ENCODE measurements around the gene KRTAP10-7. TPM values are rescaled to one million over a fixed set of nuclear protein-coding genes. Genes with fewer than 3 reads are reported as not detected.

The KRTAP10-7 gene
- total and polyA plus RNA-seq, 4 experiments from 2014 or later: not detected

DNA sequence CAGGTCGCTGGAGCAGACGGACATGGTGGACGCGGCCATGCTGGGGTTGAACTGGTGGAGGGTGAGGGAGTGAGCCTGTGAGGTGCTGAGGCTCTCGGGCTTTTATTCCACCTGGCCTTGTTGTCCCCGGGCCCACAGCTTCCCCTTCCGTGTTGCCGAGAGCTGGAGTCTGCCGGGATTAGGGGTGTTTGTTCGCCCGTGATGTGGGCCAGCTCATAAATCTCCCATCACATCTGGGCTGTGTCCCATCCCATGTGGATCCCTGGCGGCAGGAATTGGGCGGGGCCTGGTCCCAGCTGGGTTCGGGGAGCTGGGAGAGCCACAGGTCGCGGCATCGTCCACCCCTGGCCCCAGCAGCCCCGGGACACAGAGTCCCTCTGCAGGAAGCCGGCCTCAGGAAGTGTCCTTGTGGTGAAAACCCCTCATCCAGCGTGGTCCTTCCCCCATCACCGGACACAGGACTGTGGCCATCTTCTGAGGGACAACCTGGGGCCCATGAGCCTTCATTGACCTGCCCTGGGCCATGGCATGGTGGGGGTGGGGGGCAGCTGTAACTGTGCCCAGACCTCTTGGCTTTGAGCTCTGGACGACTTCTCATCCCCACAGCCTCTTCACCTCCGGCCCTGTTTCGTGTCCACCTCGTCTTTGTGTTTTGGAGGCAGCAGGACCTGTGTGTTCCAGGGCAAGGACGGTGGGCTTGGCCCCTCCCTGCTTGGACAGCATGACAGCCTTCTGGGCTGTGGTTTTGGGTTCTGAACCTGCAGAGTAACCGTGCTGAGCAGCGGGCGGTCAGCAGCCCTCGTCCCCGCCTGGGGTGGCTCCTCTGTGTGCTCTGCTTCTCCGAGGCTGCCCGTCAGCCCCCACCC lies 7.7 kb upstream of the KRTAP10-7 start, which contains the start of gene KRTAP10-6:
KRTAP10-6 (minus strand) TSS at position 60 of the 866 bp plus-strand sequence; CDS start at position 39, 21 bp downstream.
- Histone ChIP-seq H3K36me3 (ENCODE audit: insufficient read depth, low read length) (no peaks in the 10 kb centered on the region), H3K4me1 (ENCODE audit: insufficient read depth, low read length) (no peaks in the 10 kb centered on the region), H3K27ac (ENCODE audit: low read depth, low read length) (no peak within 1 kb of the TSS), H3K27me3 (ENCODE audit: insufficient read depth, low read length) (no peaks in the 10 kb centered on the region), H3K4me3 (ENCODE audit: low read length in 2 of 2) (no peak within 1 kb of the TSS), H3K9me3 (ENCODE audit: control insufficient read depth in 1 of 2, low read length in 2 of 2) (no peaks in the 10 kb centered on the region)
- ChIA-PET POLR2A (ENCODE audit: partially characterized antibody) (no interaction called here), CTCF (ENCODE audit: partially characterized antibody) (no interaction called here)
- H3K36me3 Mint-ChIP-seq: no peaks in the 10 kb centered on the region
- no peaks in the 10 kb centered on the region for H3K9me3 Mint-ChIP-seq
- peaks cover 0 to 8% (median 3%) of the 10 kb centered on the region in 4 donors for H3K4me1 Mint-ChIP-seq
- H3K4me3 Mint-ChIP-seq: no peak within 1 kb of the TSS
- intact Hi-C loops (cut with micrococcal nuclease): no loop called here
- DNase-seq: no peak
- peaks cover 0 to 9% of the 10 kb centered on the region in 2 donors for H3K27me3 Mint-ChIP-seq
- peak within 1 kb of the TSS in 2 of 7 donors; percentile 24 to 25 for H3K27ac Mint-ChIP-seq

DNA sequence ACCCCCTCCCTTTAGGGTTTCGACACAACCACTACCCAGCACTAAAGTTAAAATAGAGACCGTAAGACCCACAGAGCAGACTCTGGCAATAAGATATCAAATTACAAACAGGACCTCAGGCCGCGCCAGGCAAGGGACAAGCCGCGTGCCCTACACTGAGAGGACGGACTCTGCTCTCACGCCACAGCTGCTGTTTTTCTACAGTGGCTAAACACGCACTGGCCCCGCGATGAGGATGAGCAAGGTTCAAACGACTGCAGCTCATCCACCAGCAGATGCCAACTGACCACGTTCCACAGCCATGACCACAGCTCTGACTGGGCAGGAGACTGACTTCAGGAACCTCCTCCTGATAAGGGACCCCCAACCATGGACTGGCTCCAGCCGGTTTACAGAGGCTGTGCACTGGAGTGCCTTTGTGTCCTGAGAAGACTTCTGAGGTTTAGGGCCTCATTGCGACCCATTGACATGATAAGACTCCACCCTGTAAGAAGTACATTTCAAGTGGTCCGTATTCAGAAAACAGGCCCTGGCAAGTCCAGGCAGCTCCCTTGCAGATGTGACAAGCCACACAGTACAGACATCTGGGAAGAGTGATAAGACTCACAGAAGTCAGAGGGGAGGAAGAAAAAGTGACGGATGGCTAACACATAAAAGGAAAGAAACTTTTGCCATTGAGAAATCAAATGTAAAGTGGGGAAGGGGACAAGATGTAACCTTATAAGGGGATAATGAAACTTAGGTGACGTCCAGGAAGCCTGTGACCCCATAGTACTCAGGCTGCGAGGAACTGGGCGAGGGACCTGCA lies 6.6 kb upstream of the KRTAP10-7 start:
- no peak overlapping the region for H3K4me3 ChIP-seq (ENCODE audit: low read length in 2 of 2)
- DNase-seq: no peak
- Mint-ChIP-seq H3K27ac (peak overlapping the region in 2 of 7 donors; percentile 24 to 59), H3K4me3 (no peak overlapping the region), H3K36me3 (no peaks in the 10 kb centered on the region), H3K9me3 (peaks cover 0 to 9% (median 4%) of the 10 kb centered on the region in 8 donors), H3K4me1 (peaks cover 0 to 8% (median 3%) of the 10 kb centered on the region in 4 donors), H3K27me3 (peaks cover 2 to 13% of the 10 kb centered on the region in 2 donors)
- POLR2A ChIA-PET (ENCODE audit: partially characterized antibody): no interaction called here
- intact Hi-C loops (cut with micrococcal nuclease): no loop called here
- CTCF ChIA-PET (ENCODE audit: partially characterized antibody): interaction anchor here (0.7 kb wide), 1 partner anchor 199 kb away, joined by 3 read pairs; no protein-coding TSS in a partner anchor
- H3K9me3 ChIP-seq (ENCODE audit: control insufficient read depth in 1 of 2, low read length in 2 of 2): no peaks in the 10 kb centered on the region
- no peaks in the 10 kb centered on the region for H3K27me3 ChIP-seq (ENCODE audit: insufficient read depth, low read length)
- no peaks in the 10 kb centered on the region for H3K4me1 ChIP-seq (ENCODE audit: insufficient read depth, low read length)
- no peak overlapping the region for H3K27ac ChIP-seq (ENCODE audit: low read depth, low read length)
- no peaks in the 10 kb centered on the region for H3K36me3 ChIP-seq (ENCODE audit: insufficient read depth, low read length)

DNA sequence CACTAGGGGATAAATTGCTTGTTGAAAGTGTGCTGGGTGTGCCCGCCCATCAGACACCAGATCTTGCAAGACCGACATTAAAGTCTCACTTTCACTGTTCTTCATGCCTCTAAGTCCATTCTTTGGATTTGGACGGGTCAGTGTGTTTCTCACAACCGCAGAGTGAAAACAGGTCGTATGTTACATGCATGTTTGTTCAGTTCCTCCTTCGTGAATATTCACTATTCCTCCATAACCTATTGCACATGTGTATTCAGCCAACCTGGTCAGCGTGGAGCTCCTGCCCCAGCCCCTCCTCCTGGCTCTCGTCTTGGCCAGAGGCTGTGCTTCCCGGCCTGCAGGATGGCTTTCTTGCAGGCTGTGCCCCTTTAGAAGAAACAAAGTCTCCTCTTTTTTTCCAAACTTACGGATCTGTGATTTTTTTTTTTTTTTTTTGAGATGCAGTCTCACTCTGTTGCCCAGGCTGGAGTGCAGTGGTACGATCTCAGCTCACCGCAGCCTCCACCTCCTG lies 5.9 kb upstream of the KRTAP10-7 start:
- Mint-ChIP-seq H3K27me3 (peaks cover 2 to 12% of the 10 kb centered on the region in 2 donors), H3K9me3 (peaks cover 0 to 12% (median 5%) of the 10 kb centered on the region in 8 donors), H3K36me3 (no peaks in the 10 kb centered on the region), H3K27ac (peak overlapping the region in 2 of 7 donors; percentile 13 to 41), H3K4me1 (peaks cover 0 to 8% (median 3%) of the 10 kb centered on the region in 4 donors), H3K4me3 (no peak overlapping the region)
- ChIA-PET CTCF (ENCODE audit: partially characterized antibody) (interaction anchor here (0.7 kb wide), 2 partner anchors 166 to 198 kb away, joined by 3 to 4 read pairs; no protein-coding TSS in a partner anchor), POLR2A (ENCODE audit: partially characterized antibody) (no interaction called here)
- H3K27me3 ChIP-seq (ENCODE audit: insufficient read depth, low read length): no peaks in the 10 kb centered on the region
- no peak overlapping the region for H3K27ac ChIP-seq (ENCODE audit: low read depth, low read length)
- no peaks in the 10 kb centered on the region for H3K9me3 ChIP-seq (ENCODE audit: control insufficient read depth in 1 of 2, low read length in 2 of 2)
- H3K4me1 ChIP-seq (ENCODE audit: insufficient read depth, low read length): no peaks in the 10 kb centered on the region
- no peaks in the 10 kb centered on the region for H3K36me3 ChIP-seq (ENCODE audit: insufficient read depth, low read length)
- no peak overlapping the region for H3K4me3 ChIP-seq (ENCODE audit: low read length in 2 of 2)
- no peak for DNase-seq
- intact Hi-C loops (cut with micrococcal nuclease): no loop called here

DNA sequence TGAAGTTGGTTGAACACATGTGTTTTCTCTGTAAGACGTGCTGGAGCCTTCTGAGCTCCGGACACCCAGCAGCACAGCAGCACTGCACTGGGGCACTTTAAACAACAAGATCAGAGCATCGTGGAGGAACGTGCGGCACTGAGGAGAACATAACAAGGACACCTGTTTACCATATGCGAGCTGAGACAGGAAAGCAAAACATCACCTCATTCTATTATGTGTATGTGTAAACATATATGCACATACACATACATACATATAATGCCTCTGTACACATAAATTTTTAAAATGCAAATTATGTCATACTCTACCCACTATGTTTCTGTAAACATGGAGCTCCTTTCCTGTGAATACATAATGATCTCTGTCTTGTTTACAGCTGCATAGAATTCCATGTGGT lies 4.9 kb upstream of the KRTAP10-7 start:
- H3K27ac Mint-ChIP-seq: no peak overlapping the region
- H3K9me3 ChIP-seq (ENCODE audit: control insufficient read depth in 1 of 2, low read length in 2 of 2): no peaks in the 10 kb centered on the region
- no peaks in the 10 kb centered on the region for H3K36me3 ChIP-seq (ENCODE audit: insufficient read depth, low read length)
- no peaks in the 10 kb centered on the region for H3K36me3 Mint-ChIP-seq
- no peaks in the 10 kb centered on the region for H3K4me1 ChIP-seq (ENCODE audit: insufficient read depth, low read length)
- no peaks in the 10 kb centered on the region for H3K27me3 ChIP-seq (ENCODE audit: insufficient read depth, low read length)
- no peak for DNase-seq
- H3K9me3 Mint-ChIP-seq: peaks cover 0 to 12% (median 5%) of the 10 kb centered on the region in 8 donors
- ChIA-PET CTCF (ENCODE audit: partially characterized antibody) (interaction anchor here (2.5 kb wide), 1 partner anchor 85 kb away, joined by 10 read pairs; no protein-coding TSS in a partner anchor), POLR2A (ENCODE audit: partially characterized antibody) (no interaction called here)
- intact Hi-C loops (cut with micrococcal nuclease): no loop called here
- no peak overlapping the region for H3K4me3 ChIP-seq (ENCODE audit: low read length in 2 of 2)
- peaks cover 2 to 12% of the 10 kb centered on the region in 2 donors for H3K27me3 Mint-ChIP-seq
- H3K27ac ChIP-seq (ENCODE audit: low read depth, low read length): no peak overlapping the region
- peaks cover 0 to 8% (median 3%) of the 10 kb centered on the region in 4 donors for H3K4me1 Mint-ChIP-seq
- H3K4me3 Mint-ChIP-seq: no peak overlapping the region

DNA sequence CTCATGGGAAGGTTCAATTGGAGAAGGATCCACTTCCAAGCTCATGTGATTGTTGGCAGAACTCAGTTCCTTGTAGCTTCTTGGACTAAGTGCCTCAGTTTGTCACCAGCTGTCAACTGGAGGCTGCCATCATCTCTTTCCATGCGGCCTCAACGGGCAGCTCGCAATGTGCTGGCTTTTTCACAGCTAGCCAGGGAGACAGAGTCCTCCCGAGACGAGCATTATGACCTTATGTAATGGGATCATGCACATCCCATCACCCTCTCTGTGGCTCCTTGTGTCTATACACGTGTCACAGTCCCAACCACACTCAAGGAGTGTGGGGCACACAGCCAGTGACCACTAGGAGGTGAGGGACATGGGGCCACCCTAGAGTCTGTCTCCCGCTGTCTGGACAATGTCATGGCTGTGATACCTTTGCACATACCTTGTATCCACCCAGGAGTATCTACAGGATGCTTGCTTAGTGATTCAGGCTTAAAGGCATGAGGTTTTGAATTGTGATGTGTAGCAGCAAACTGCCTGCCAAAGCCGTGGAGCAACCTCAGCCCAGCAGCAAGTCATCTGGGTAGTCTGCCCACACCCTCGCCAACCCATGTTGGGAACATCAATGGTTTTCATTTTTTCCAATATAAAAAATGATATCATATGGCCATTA lies 4.2 kb upstream of the KRTAP10-7 start:
- H3K4me1 Mint-ChIP-seq: peaks cover 0 to 8% (median 3%) of the 10 kb centered on the region in 4 donors
- H3K27ac ChIP-seq (ENCODE audit: low read depth, low read length): no peak overlapping the region
- no peaks in the 10 kb centered on the region for H3K27me3 ChIP-seq (ENCODE audit: insufficient read depth, low read length)
- ChIA-PET CTCF (ENCODE audit: partially characterized antibody) (interaction anchor here (2.5 kb wide), 1 partner anchor 86 kb away, joined by 10 read pairs; no protein-coding TSS in a partner anchor), POLR2A (ENCODE audit: partially characterized antibody) (no interaction called here)
- H3K4me1 ChIP-seq (ENCODE audit: insufficient read depth, low read length): no peaks in the 10 kb centered on the region
- no peak overlapping the region for H3K4me3 Mint-ChIP-seq
- peaks cover 2 to 12% of the 10 kb centered on the region in 2 donors for H3K27me3 Mint-ChIP-seq
- no peak for DNase-seq
- H3K36me3 ChIP-seq (ENCODE audit: insufficient read depth, low read length): no peaks in the 10 kb centered on the region
- no peaks in the 10 kb centered on the region for H3K9me3 ChIP-seq (ENCODE audit: control insufficient read depth in 1 of 2, low read length in 2 of 2)
- no peak overlapping the region for H3K27ac Mint-ChIP-seq
- intact Hi-C loops (cut with micrococcal nuclease): no loop called here
- no peak overlapping the region for H3K4me3 ChIP-seq (ENCODE audit: low read length in 2 of 2)
- peaks cover 0 to 12% (median 5%) of the 10 kb centered on the region in 8 donors for H3K9me3 Mint-ChIP-seq
- no peaks in the 10 kb centered on the region for H3K36me3 Mint-ChIP-seq

DNA sequence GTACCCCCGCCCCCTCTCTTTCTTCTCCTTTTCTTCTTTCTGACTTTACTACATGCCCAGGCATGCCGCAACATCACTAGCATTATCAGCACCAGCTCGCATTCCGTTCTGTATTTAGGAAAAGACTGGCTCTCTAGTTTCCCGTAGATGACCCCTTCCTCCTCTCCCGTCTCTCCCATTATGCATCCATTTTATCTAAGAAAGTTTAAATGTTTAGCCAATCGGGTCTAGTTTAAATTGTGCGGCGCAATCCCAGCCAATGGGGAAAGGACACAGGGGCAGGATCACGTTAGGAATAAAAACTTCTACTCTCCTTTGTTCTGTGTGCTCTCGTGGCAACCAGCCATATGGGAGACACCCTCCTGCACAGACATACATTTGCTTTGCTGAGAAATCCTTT lies 2.3 kb upstream of the KRTAP10-7 start:
- Mint-ChIP-seq H3K27me3 (peaks cover 7 to 11% of the 10 kb centered on the region in 2 donors), H3K9me3 (peaks cover 0 to 12% (median 5%) of the 10 kb centered on the region in 8 donors), H3K36me3 (no peaks in the 10 kb centered on the region), H3K4me1 (peaks cover 0 to 5% (median 3%) of the 10 kb centered on the region in 4 donors), H3K4me3 (no peak overlapping the region), H3K27ac (no peak overlapping the region)
- no peak for DNase-seq
- Histone ChIP-seq H3K4me3 (ENCODE audit: low read length in 2 of 2) (no peak overlapping the region), H3K36me3 (ENCODE audit: insufficient read depth, low read length) (no peaks in the 10 kb centered on the region), H3K27ac (ENCODE audit: low read depth, low read length) (no peak overlapping the region), H3K4me1 (ENCODE audit: insufficient read depth, low read length) (no peaks in the 10 kb centered on the region), H3K9me3 (ENCODE audit: control insufficient read depth in 1 of 2, low read length in 2 of 2) (no peaks in the 10 kb centered on the region), H3K27me3 (ENCODE audit: insufficient read depth, low read length) (no peaks in the 10 kb centered on the region)
- ChIA-PET POLR2A (ENCODE audit: partially characterized antibody) (no interaction called here), CTCF (ENCODE audit: partially characterized antibody) (no interaction called here)
- intact Hi-C loops (cut with micrococcal nuclease): no loop called here
